ENCODE data around the gene FBP1.

DNA sequence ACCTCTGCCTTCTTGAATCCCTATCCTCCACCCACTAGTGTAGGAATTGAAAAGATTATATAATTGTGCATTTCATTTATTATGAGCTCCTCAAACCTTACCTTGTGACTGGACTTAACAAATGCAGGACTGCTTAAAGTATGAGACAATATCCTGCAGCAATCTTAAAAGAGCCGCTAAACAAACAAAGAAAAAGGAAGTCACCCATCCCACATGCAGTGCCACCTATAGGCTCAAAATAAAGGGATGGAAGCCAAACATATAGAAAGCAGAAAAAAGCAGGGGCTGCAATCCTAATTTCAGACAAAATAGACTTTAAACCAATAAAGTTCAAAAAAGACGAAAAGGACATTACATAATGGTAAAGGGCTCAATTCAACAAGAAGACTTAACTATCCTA, 75.8 kb downstream of the FBP1 start:
- no peak for TF ChIP-seq CTCF (IDR thresholded peaks at IDR 0.05)
- TF ChIP-seq POLR2A (IDR thresholded peaks at IDR 0.05) = no peak

All from Peyer's patch (tissue), 4 donors.